M059J (cell line): Measurements from ENCODE around the gene NCF2. TPM values are rescaled to one million over a fixed set of nuclear protein-coding genes. Genes with fewer than 3 reads are reported as not detected.
"Not testable (repeated sequence)": the region's sequence is repeated elsewhere in the genome, so short reads cannot be mapped to it uniquely, and the experiment has no call there.

Experiments
- DNase-seq: peaks from one replicate; pipeline ENCODE4 v3.0.0-alpha.2; 2012; ENCODE audit warnings: low read depth
- total RNA-seq: library from RNA; depleted of rRNA; stranded (reverse); fragments of >200 nt; shearing (Covaris generic); gene quantifications from 2 replicates; pipeline ENCODE4 v1.2.3, GENCODE V29; 2014; rRNA removed

NCF2 gene, protein sequence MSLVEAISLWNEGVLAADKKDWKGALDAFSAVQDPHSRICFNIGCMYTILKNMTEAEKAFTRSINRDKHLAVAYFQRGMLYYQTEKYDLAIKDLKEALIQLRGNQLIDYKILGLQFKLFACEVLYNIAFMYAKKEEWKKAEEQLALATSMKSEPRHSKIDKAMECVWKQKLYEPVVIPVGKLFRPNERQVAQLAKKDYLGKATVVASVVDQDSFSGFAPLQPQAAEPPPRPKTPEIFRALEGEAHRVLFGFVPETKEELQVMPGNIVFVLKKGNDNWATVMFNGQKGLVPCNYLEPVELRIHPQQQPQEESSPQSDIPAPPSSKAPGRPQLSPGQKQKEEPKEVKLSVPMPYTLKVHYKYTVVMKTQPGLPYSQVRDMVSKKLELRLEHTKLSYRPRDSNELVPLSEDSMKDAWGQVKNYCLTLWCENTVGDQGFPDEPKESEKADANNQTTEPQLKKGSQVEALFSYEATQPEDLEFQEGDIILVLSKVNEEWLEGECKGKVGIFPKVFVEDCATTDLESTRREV
- total RNA-seq: 10.8 and 17.1 TPM in 2 replicates

DNA sequence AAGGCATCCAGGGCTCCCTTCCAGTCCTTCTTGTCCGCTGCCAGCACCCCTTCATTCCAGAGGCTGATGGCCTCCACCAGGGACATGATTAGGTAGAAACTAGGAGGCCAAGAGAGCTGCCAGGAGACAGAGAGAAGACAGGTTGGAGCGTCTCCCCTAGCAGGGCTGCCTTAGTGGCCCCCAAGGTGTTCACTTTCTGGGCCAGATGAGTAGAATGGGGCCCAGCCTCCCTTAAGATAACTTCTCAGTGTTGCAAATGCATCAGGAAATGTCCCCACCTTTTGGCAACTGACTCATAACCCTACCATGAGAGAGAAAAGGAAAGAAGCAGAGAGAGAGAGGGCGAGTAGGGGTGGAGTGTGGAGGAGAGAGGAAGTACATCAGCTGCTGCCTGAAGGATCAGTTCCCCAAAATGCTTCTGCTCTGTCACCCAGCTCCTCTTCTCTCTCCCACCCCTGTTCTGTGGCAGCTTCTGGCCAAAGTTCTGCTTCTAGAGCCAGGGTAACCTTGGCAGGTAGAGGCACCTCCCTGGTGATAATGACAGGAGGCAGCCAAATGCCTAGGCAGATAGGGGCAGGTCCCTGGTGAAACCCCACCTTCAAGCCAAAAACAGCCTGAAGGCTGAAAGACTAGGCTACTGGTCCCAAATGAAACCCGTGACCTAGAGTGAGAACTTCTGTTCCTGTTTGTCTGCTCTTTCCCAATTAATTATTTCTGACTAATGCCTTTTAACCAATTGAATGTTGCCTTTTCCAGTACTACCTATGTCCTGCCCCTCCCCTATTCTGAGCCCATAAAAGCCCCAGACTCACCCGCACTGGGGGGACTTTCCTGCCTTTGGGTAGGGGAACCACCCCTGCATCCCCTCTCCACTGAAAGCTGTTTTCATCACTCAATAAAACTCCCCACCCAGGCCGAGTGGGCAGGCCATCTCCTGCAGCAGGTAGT is at the start of gene NCF2:
Gene NCF2 (minus strand): TSS at position 216 of the 948 bp plus-strand sequence. CDS start 130 bp downstream, at position 86.
- peak; percentile 55 for DNase-seq

DNA sequence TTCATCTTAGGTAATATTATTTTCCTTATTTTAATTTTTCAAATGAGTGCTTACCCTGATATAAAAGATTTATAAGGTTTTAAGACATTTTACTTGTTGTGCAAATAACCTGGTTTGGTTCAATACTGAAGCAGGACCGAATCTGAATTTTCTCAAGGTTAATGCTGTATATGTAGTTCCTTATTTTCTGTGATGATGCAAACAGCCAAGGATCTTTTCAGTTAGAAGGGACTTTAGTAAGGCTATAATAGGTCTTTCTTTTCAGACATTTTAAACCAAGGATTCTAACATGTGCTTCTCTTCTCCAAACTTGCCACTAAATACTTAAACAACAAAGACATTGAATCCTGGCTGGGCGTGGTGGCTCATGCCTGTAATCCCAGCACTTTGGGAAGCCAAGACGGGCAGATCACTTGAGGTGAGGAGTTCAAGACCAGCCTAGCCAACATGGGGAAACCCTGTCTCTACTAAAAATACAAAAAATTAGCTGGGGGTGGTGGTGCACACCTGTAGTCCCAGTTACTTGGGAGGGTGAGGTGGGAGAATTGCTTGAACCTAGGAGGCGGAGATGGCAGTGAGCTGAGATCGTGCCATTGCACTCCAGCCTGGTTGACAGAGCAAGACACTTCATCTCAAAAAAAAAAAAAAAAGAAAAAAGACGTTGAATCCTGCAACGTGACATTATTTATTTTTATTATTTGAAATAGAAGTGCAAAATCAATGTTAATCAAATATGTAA is 48.6 kb upstream of the NCF2 start:
- DNase-seq: no peak

DNA sequence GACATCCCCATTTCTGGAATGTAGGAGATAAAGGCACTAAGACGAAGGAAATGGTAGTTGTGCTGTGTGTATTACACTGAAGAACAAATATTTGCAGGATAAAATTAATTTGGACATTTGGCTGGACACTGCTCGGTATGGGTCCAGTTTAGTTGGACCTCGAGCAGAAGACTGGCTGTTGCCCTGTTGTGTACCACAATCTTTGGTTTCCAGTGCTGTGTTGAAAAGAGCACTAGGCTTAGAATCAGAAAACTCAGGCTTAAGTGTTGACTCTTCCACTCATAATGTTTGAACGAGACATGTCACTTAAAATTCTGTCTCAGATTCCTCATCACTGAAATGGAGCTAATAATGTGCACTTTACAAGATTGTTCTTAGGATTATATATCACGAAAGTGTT is 46.5 kb upstream of the NCF2 start:
- no peak for DNase-seq

DNA sequence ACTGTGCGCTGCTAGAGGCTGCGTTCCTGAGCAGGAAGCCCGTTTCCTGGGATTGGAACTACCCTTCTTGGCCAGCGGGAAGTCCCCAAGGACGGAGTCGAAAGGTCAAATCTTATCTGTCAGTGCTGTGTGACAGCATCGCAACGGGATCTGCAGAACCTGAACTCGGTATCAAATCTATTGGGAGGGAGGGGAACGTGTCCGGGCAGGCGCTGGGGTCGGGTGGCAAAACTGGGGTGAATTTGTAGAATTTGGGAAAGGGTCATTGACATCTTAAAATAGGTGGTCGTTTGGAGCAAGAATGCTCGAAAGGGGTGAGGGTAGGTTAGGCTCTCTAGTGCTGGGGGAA is 46.0 kb upstream of the NCF2 start:
- no peak for DNase-seq

DNA sequence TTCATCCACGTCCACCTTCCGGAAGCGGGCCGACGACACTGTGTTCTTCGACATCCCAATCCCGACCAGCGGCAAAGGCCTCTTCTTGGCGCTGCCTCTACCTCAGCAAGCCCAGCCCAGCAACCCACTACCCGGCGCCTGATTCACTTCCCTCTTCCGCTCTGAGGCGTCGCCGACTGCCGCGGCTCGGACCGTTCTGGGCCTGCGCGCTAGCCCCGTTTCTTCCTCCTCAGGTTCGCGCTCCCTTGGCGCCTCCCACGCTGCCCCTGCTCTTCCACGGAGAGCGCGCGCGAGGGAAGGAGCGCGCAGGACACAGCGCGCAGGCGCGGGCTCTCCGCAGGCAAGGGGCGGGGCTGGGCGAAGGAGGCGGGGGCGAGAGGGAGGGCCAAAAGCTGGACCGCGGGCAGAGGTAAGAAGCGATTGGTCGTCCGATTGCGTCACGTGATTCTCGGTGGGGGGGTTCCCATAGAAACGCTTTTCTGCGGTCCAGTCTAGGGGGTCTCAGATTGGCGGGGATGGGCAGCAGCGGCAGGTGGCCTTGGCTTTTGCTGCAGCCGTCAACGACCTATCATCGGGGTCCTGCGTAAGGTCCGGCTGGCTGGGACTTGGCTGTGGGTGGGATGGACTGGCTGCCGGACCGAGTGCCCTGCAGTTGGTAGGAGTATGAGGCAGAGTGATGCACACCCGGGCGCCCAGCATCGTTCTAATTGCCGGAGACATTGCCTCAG is 45.5 kb upstream of the NCF2 start, which contains the start of gene ARPC5:
Gene ARPC5 (minus strand): TSS at position 178 of the 728 bp plus-strand sequence. CDS start 124 bp downstream, at position 54.
- peak; percentile 98 for DNase-seq

DNA sequence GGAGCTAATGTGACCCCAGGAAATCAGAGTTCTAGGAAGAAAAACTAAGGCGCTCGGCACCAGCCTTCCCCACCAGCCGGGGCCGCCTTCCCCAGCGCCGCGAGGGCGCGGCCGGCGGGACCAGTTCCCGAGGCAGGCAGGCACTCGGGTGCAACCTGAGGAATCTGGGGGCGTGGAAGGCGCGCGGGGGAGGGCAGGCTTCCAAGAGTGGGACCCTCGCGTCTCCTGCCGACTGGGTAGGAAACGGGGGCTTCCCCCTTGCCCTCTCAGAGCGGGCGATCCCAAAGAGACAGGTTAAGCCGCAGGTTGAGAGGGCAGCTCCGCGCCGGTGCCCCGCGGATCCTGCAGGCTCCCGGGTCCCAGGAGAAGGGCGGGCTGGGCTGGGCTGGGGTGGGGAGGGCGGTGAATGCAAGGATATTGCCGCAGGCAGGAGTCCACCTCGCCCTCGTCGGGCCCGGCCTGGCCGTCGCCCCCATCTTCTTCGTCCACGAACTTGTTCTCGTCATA is 44.9 kb upstream of the NCF2 start:
- peak; percentile 44 for DNase-seq

DNA sequence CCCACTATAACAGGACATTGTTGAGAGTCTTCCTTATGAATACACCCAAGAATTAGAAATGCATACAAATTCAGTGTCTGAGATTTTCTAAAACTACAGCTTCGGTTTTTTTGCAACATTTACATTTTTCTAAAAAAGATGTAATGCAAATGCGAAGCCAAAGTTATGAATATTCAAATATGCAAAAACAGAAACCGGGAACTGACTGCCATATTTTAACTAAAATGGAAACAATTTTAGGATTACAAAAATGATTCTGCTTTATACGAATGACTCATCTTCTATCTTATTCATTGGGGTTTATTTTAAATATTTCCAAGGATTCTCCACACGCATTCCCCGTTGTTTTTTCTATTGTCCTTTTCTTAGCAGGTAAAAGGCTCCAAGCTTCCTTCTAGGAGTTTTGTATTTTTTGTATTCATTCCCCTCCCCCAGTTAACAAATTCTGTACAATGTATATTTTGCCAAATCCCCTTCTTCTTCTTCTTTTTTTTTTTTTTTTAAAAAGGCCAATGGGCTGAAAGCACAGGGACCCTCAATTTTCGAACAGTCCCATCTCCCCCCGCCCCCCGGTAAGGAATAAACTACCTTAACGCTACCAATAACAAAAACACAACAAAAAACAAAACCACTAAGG is 44.3 kb upstream of the NCF2 start:
- no peak for DNase-seq

DNA sequence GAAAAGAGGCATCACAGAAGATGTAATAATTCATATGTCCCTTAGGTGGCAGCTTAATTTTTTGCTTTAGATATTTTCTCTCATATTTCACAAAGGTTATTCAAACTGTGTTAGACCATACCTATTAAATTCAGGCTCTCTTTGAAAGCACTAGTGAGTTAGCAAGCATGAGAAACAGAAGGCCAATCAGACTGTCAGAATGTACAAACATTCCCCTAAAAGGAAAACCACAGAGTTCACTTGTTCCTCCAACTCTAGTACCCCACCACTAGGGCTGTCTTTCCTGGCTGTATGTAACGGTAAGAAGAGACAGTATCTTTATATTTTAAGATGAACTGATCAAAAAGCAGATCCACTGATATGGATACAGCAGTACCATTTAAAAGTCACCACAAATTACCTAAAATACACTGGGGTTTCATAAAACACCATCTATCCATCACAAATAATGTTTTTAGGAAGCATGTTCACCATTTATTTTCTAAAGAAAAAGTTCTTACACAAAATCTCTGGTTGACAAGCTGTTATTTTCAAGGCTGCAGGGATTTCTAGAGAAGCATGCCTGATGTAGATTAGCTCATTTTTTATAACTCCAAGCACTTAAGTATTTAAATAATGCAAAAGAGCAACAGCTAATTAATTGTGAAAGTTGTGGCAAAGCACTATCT is 43.6 kb upstream of the NCF2 start:
- DNase-seq: peak; percentile 93

DNA sequence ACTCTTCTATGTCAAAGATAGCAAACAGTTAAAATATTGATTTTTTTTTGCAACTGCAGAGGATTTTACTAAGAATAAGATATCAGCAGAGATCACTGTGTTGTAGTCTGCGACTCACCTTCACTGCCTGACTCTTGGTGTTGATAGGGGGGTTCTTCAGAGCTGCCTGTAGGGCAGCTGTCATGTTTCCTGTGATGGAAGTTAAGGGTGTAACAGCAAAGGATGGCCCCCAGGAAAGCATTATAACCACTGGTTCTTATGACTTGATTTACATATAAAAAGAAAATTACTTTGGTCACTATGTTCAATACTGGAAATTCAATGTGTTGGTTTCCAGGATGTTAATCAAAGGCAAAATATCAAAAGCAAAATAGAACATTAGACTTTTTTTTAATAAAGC is 42.7 kb upstream of the NCF2 start:
- peak; percentile 30 for DNase-seq

DNA sequence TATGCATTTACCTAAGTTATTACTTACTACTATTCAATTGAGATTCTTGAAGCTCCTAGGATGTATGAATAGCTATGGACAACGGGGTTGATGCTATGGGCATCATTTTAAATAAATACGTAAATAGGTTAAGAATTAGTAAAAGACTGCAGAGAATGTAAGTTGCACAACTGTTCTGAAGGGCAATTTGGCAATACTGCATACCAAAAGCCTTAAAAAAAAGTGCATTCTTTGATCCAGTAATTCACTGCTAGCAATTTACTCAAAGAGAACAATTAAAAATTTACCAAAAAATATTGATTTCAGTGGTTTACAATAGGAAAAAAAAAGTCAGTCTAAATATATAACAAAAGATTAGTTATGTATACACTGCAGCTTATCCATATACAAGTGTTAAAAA is 41.9 kb upstream of the NCF2 start:
- DNase-seq: no peak

DNA sequence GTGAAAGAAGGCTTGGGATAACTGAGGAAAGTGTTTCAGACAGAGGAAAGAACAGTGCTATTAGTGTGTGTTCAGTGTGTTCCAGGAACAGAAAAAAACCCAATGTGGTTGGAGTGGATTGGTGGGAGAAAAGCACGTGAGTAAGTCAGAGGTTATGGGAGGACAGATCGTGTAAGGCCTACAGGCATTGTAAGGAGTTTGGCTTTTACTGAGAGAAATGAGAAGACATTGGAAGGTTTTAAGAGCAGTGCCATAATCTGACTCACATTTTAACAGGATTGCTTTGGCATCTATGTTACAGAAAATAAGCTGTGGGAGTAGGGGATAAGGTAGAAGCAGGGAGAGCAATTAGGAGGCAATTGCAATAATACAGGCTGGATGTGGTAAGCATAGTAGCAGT is 40.5 kb upstream of the NCF2 start:
- DNase-seq: peak; percentile 54

DNA sequence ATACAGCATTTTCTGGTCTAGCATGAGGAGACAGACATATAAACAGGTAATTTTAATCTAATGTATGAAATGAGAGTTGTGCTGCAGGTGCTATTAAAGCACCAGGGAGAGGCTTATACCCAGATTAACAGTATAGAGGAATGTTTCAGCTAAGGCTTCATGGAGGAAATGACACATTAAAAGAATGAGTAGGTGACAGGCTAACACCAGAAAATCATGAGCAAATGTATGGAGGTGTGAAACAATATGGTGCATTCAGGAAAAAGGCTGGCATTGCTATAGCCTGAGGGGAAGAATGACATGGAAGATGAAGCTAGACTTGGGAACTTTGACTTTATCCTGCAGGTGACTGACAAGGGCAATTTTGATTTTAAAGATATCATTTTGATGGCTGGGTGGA is 38.3 kb upstream of the NCF2 start:
- no peak for DNase-seq

DNA sequence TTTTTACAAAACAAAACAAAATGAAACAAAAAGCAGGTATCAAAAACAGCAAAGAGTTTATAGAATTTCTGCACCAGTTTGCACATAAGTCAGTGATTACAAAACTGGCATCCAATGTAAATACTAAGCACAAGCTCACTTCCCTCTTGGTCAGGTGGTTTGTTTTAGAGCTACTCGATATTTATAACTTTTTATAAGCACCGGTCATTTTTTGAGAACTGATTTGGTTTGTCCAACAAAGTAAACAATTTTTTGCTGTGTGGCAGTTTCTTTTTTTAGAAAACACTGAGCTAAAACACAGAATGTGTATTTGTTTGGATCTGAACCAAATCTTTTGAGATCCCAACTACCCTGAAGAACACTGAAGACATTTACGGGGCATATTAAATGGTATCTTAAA is 36.0 kb upstream of the NCF2 start:
- not testable (repeated sequence) for DNase-seq

DNA sequence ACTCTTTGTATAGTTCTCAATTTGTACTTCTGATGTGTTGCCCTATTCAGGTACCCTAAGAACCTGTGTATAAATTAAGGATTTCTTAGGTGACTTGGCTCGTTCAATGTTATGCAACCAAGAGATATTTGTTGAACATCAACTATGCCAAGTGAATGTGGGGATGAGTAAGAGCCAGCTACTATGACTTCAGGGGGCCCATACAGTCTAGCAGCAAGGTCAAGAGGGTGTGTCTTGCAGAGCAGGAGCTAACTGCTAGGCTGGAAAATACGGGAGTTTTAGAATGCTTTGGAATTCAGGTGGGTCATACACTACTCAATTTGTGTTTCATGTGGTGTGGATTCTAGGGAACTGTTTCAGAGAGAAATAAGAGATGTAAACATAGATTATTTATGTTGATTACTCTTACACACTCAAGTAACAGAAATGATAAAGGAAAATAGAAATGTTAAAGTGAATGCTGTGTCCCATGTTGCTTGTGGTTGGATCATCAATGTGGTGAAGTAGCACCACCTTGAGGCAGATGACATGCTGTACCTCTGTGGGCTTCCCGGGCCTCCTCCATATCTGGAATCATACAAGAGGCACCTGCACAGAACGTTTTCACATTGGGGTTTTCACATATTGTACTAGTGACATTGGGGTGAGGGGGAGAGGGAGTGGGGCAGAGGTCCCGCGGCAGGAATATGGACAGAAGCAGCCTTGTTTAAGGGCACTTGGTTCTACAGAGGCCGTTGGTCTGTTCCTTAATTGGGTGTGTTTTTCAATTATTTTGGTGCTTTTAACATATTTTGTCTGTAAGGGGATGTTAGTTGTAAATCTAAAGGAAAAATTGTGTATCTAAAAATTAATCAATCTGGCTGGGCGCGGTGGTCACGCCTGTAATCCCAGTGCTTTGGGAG is 32.9 kb upstream of the NCF2 start:
- DNase-seq: peak; percentile 78

DNA sequence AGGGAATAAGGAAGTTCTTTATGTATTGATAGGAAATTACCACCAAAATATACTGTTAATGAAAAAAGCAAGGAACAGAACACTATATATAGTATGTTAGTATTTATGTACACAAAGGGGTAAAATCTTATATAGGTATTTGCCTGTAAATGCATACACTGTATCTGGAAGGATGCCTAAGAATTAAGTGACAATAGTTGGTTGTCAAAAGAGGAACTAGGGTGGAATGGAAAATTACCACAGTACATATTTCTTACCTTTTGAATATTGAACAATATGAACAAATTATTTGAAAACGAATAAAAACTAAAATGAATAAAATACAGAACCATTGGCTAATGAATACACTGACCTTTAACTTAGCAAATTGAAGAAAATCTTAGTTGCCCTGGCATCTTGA is 31.8 kb upstream of the NCF2 start:
- DNase-seq: no peak

DNA sequence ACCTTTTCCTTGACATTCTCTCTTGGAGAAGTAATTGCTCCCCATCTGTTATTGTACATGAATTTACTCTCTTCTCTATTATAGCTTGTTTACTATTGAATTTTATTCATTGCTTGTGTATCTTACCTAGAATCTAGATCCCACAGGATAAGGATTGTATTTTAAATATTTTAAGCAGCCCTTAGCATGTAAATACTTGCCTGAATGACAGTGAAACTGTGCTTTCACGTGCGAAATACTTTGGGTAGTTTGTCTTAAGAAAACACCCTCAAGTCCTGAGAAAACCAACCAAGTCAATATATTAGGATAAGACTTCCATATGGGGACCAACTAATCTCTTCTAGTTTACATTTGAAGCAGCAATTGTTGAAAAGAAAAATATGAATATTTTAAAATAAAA is 30.1 kb upstream of the NCF2 start:
- DNase-seq: no peak

DNA sequence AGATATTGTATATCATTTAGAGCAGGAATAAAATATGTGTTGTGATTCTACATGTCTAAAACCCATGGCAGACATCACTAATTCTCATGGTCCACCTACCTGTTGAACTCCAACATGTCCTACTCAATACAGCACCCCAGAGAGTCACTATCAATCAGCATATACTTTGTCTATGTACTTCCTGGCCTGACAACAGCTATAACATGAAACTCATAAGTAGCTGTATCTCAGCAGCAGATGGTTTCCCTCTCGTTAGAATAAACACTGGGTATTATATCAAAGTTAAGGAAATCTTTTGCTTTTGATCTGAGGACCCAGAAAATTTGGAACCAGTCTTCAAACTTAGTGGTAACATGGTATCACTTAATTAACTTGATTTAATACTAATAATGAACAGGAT is 29.5 kb upstream of the NCF2 start:
- DNase-seq: no peak

DNA sequence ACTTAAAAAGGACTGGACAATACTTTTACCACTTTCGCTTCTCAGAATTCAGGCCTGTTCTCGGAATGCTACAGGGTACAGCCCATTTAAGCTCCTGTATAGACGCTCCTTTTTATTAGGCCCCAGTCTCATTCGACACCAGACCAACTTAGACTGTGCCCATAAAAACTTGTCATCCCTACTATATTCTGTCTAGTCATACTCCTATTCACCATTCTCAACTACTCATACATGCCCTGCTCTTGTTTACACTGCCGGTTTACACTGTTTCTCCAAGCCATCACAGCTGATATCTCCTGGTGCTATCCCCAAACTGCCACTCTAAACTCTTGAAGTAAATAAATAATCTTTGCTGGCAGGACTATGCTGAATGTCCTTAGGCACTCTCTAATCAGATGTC is 27.9 kb upstream of the NCF2 start:
- DNase-seq: not testable (repeated sequence)

DNA sequence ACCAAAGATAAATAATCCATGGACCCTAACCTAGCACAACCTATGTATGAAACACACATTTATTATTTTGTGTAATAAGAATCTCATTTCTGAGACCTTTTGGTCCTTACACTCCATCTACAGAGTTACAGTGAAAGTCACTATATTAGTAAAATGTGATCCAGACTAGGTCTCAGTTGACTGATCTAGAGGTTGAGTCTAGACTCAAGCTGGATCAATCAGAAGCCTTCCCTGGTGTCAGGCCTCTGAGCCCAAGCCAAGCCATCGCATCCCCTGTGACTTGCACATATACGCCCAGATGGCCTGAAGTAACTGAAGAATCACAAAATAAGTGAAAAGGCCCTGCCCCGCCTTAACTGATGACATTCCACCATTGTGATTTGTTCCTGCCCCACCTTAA is 22.7 kb upstream of the NCF2 start:
- not testable (repeated sequence) for DNase-seq
